ENCODE data around the gene LILRB5.
A peak's percentile ranks its signal among the peaks of the same experiment; 100 is the strongest.
"Not testable (repeated sequence)": the region's sequence is repeated elsewhere in the genome, so short reads cannot be mapped to it uniquely, and the experiment has no call there.

The LILRB5 gene

GRCh38 chr19:54240372-54241336 is 16.4 kb downstream of the LILRB5 start:
- not testable (repeated sequence) for DNase-seq

DNA sequence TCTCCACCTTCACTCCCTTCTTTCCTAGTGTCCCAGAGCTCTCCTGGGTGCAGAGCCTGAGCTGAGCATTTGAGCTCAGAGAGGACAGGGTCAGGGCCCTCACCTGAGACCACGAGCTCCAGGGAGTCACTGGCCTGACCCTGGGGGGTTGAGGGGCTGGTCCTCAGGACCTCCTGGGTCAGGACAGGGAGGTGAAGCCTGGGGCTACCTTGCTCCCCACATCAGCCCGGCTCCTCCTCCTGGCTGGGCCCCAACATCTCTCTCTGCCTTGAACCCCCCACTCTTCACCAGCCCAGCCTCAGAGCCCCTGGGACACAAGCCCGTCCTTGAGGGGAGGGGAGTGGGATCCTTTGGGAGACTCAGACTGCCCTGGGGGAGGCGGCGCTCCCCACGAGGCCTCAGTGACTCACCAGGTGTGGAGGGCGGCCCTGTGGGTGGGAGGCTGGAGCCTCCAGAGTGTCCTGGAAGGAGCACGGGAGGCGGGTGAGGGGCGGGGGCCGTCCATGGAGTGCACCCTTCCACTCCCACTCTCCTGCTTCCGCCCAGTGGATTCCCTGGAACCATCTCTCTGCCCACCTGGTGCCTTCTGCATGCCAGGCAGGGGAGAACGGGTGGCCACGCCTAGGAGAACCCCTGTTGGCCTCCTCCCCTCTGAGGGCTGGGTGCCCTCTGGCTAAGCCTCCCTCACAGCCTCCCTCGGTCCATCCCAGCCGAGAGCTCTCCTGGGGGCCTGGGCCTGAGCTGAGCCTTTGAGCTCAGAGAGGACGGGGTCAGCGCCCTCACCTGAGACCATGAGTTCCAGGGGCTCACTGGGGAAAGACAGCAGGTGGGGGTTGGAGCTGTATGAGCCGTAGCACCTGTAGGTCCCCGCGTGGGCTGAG is 17.3 kb downstream of the LILRB5 start:
- DNase-seq: not testable (repeated sequence)

DNA sequence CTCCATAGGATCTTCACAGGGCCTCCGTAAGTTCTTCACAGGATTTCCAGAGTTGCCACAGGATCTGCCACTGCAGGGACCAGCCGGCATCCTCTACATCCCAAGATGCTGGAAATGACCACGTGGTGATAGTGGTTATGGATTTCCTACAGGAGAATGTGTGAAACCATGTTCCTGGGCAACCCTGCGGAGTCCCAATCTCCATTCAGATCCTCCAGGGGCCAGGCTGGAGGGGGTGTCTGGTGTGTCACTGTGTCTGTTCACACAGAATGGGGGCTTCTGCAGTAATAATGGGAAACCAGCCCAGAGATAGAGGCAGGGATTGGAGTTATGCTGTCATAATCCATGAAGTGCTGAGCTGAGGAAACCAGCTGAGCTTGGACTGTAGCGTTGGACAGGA is 23.1 kb downstream of the LILRB5 start:
- no peak for DNase-seq

DNA sequence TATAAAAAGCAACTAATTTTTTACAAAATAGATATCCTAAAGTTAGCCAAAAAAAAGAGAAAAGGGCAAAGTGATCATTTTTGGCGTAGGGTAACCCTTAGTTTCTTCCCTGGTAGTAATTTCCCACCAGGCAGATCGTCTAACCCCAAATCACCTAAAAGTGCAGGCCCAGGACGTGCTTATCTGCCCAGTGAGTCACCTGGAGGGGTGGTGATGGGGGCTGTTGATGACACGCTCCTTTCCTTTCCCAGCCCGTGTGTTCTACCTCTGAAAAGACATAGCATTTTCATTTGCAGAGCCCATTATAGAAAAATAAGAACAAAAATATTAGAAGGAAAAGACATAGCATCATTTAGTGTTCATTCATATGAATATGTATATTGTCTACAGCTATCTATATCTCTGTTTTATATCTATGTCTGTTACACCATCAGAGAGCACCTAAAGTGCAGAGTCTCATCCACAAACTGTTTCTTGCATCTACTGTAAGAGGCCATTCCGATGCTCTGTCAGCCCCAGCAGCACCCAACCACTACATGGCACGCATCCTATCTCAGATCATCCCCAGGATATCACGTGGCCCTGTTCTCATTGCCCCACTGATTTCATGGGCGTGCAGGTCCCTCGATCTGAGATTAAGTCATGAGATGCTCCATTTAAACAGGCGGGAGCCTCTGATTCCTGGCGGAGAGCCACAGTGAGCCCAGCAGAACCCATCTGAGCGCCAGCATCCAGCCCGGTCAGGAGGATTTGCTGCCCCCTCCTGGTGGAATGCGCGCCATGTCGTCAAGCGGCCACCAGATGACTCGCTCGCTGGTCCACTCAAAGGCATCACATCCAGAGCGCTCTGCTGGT is 25.8 kb downstream of the LILRB5 start:
- peak; percentile 77 for DNase-seq

DNA sequence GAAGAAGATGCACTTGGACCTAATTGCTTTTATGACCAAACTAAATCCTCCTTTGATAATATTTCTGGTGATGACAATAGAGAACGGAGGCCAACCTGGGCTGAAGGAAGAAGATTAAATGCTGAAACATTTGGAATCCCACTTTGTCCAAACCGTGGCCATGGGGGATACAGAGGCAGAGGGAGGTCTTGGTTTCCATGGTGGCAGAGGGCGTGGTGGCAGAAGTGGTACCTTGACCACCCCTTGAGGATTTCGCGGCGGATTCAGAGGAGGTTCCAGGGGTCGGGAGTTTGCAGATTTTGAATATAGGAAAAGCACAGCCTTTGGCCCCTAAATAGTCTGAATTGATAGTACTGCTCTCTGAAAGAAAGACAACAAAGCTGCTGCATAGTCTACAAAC is 27.0 kb downstream of the LILRB5 start:
- DNase-seq: no peak

- DNase-seq: no peak
Observed at GRCh38 chr19:54229146-54229545, 27.9 kb downstream of the LILRB5 start.

DNA sequence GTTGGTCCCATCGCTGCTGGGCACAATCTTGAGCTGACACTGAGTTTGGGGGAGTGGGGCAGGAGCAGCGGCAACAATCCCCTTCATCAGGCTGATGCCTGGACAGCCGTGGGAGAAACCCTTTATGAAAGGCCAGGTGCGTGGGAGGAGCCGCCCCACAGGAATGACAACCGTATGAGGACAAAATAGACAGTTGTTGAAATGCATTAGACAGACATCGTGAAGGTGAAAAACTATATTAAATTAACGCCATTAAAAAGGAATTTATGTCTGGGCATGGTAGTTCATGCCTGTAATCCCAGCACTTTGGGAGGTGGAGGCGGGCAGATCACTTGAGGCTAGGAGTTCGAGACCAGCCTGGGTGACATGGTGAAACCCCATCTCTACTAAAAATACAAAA is 32.5 kb downstream of the LILRB5 start:
- DNase-seq: not testable (repeated sequence)

DNA sequence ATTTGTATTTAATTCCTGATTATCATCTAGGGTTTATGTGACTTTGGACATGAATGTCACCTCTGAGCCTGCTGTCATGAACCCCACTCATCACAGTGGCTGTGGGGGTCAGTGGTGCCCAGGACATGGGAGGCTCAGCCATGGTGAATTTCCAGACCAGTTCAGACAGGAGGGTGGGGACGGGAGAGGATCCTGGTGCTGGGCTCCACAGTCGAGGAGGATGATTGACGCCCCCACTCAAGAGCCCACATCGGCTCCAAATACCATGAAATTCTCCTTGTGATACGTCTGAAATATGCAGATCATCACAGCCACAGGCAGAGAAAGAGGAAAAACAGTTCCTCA is 33.2 kb downstream of the LILRB5 start:
- not testable (repeated sequence) for DNase-seq

GRCh38 chr19:54223277-54223936 is 33.7 kb downstream of the LILRB5 start:
- DNase-seq: not testable (repeated sequence)

- not testable (repeated sequence) for DNase-seq
Observed at GRCh38 chr19:54222474-54223276, 34.4 kb downstream of the LILRB5 start, which contains the start of gene LILRB3. Gene LILRB3, minus strand, starts transcription at chr19:54223007. Its CDS starts 31 bp downstream, at chr19:54222976.

- not testable (repeated sequence) for DNase-seq
Observed at GRCh38 chr19:54221947-54222346, 35.1 kb downstream of the LILRB5 start.

- DNase-seq: not testable (repeated sequence)
Observed at GRCh38 chr19:54219702-54220101, 37.4 kb downstream of the LILRB5 start.

DNA sequence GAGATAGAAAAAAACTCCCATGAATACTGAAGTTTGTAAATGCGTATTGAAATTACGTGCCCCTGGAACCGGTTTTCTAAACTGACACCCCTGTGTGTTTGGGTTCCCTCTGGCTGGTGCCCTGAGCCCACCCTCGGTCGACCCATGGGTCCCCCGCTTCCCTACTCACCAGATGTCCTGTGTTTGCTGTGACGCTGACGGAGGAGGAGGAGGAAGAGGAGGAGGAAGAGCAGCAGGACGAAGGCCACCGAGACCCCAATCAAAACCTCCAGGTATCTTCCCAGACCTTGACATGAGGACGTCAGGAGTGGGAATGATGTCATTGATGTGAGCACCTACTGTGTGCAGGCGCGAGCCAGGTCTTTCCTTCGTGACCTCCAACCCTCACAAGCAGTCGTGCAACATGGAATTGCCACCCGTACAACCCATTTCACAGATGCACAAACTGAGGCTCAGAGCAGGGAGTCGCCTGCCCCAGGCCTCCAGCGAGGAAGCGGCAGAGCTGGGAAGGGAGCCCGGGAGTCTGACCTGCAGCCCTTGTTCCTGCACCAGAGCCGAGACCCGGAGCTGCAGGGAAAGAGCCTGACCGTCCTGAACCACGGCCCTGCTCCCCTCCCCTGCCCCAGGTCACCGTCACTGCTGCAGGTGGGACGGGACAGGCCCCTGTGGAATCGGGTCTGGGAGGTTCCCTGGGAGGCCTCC is 38.0 kb downstream of the LILRB5 start:
- DNase-seq: no peak

DNA sequence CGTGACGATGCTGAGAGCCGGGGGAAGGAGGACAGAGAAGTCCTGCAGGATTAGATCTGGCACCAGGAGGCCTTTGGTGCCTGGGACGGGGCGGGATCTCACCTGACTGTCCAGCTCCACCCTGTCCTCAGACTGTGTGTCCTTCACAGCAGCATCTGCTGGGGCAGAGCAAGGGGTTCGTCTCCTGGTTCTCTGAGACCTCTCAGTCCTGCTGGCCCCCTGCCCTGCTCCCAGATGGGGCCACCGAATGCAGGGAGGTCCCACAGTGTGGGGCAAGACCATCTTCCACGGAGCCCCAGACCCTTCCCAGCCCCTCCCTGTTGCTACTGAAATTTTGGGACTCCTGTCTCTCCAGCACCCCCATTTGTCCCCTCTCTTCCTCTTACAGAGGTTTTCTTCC is 38.8 kb downstream of the LILRB5 start:
- DNase-seq: no peak

GRCh38 chr19:54217517-54218247 is 39.4 kb downstream of the LILRB5 start:
- DNase-seq: not testable (repeated sequence)

DNA sequence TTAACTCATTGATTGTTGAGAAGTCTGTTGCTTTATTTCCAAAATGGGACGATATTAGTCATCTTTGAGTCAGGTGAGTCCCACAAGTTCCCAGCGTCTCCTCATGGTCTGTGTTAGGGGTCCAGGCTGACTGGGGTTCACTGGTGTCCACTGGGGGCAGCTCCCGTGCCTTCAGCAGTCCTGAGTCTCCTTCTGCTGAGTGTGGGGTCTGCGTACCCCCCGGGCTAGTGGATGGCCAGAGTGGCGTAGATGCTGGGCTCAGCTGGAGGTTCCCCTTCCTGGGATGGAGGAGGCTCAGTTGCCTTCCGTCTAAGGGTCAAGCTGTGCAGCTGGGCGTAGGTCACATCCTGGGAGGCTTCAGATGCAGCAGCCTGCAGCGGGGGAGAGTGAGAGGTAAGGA is 40.2 kb downstream of the LILRB5 start:
- DNase-seq: no peak

GRCh38 chr19:54214734-54215133 is 42.3 kb downstream of the LILRB5 start:
- DNase-seq: not testable (repeated sequence)

GRCh38 chr19:54214217-54214616 is 42.9 kb downstream of the LILRB5 start:
- DNase-seq: not testable (repeated sequence)

GRCh38 chr19:54211235-54211634 is 45.8 kb downstream of the LILRB5 start:
- DNase-seq: no peak
